Neutrophil (primary cell): ENCODE data around the gene ATAD1.

ENCODE experiments used
- H3K27ac ChIP-seq: fragments of 200-600 bp; sonication (generic); 2 replicates; pipeline ENCODE4 v1.5.1; 2016; ENCODE audit warnings: mild to moderate bottlenecking, moderate library complexity
- H3K27me3 ChIP-seq: fragments of 200-600 bp; sonication (generic); 2 replicates; pipeline ENCODE4 v1.6.0; 2016; ENCODE audit warnings: mild to moderate bottlenecking
- H3K36me3 ChIP-seq: fragments of 200-600 bp; sonication (generic); 2 replicates; pipeline ENCODE4 v1.5.1; 2017
- H3K4me1 ChIP-seq, 2 experiments: fragments of 200-600 bp in 1 of 2; sonication (generic) in 1 of 2; 1 replicate in 1 of 2; 2 replicates in 1 of 2; pipeline versions ENCODE4 v1.5.1 to v1.6.1; 2013 to 2016; ENCODE audit warnings: low read depth in 1 of 2, low read length in 1 of 2, mild to moderate bottlenecking in 1 of 2, moderate library complexity in 1 of 2; ENCODE audit not compliant: control insufficient read depth in 1 of 2, insufficient read depth in 1 of 2
- H3K4me3 ChIP-seq, 2 experiments: fragments of 200-600 bp in 1 of 2; sonication (generic) in 1 of 2; 1 replicate in 1 of 2; 2 replicates in 1 of 2; pipeline ENCODE4 v1.5.1; 2013 to 2016; ENCODE audit warnings: low read depth in 1 of 2, low read length in 1 of 2, mild to moderate bottlenecking in 1 of 2, moderate library complexity in 1 of 2
- H3K9me3 ChIP-seq: fragments of 200-600 bp; sonication (generic); 2 replicates; pipeline ENCODE4 v1.5.1; 2016
- CTCF ChIP-seq: fragments of 200-600 bp; sonication (generic); IDR thresholded peaks from 2 replicates; pipeline ENCODE4 v1.5.1; 2016; ENCODE audit warnings: antibody characterized with exemption

Gene ATAD1

GRCh38 chr10:87826653-87827052 is 8.6 kb upstream of the ATAD1 start:
- no peaks in the 10 kb centered on the region for H3K9me3 ChIP-seq

GRCh38 chr10:87819289-87819585 is 1.2 kb upstream of the ATAD1 start:
- peaks cover 20 to 21% of the 10 kb centered on the region in 2 experiments for H3K4me1 ChIP-seq
- H3K27me3 ChIP-seq: no peaks in the 10 kb centered on the region
- no peaks in the 10 kb centered on the region for H3K9me3 ChIP-seq
- TF ChIP-seq CTCF: no peak
- no peak overlapping the region for H3K4me3 ChIP-seq
- H3K27ac ChIP-seq: no peak overlapping the region
- H3K36me3 ChIP-seq: no peaks in the 10 kb centered on the region

More at GRCh38 chr10:87826653-87827052, 8.6 kb upstream of the ATAD1 start:
- Histone ChIP-seq H3K27ac (no peak overlapping the region), H3K27me3 (no peaks in the 10 kb centered on the region), H3K4me3 (no peak overlapping the region), H3K36me3 (no peaks in the 10 kb centered on the region), H3K4me1 (no peaks in the 10 kb centered on the region)
- no peak for TF ChIP-seq CTCF

GRCh38 chr10:87818505-87819288 is 671 bp upstream of the ATAD1 start:
- no peaks in the 10 kb centered on the region for H3K27me3 ChIP-seq
- H3K4me1 ChIP-seq: peaks cover 20 to 21% of the 10 kb centered on the region in 2 experiments
- no peaks in the 10 kb centered on the region for H3K36me3 ChIP-seq
- H3K27ac ChIP-seq: peak overlapping the region; percentile 81
- H3K4me3 ChIP-seq: peak overlapping the region; percentile 80 to 93
- no peak for TF ChIP-seq CTCF
- H3K9me3 ChIP-seq: no peaks in the 10 kb centered on the region

- H3K4me3 ChIP-seq: peak overlapping the region; percentile 80 to 93
- H3K9me3 ChIP-seq: no peaks in the 10 kb centered on the region
- H3K4me1 ChIP-seq: peaks cover 20 to 21% of the 10 kb centered on the region in 2 experiments
- H3K27ac ChIP-seq: peak overlapping the region; percentile 81
- peaks cover 5% of the 10 kb centered on the region for H3K36me3 ChIP-seq
- no peaks in the 10 kb centered on the region for H3K27me3 ChIP-seq
- no peak for TF ChIP-seq CTCF
Measured at GRCh38 chr10:87816898-87817608, 973 bp downstream of the ATAD1 start.

- Histone ChIP-seq H3K36me3 (peaks cover 12% of the 10 kb centered on the region), H3K27me3 (no peaks in the 10 kb centered on the region), H3K4me1 (peaks cover 20 to 21% of the 10 kb centered on the region in 2 experiments), H3K27ac (no peak overlapping the region), H3K9me3 (no peaks in the 10 kb centered on the region), H3K4me3 (no peak overlapping the region)
- no peak for TF ChIP-seq CTCF
Measured at GRCh38 chr10:87816163-87816897, 1.7 kb downstream of the ATAD1 start.
